GM12875 (cell line): ENCODE measurements around the gene DEUP1.

ENCODE experiments used
- H3K4me3 ChIP-seq: one replicate; pipeline ENCODE4 v1.5.1; 2011; ENCODE audit warnings: low read depth, low read length, control low read depth
- TF ChIP-seq, protein P1 (sequence below): IDR thresholded peaks from 2 replicates; pipeline ENCODE4 v1.5.1; 2011; ENCODE audit warnings: low read depth, mild to moderate bottlenecking, control low read depth, inconsistent platforms, low read length, moderate library complexity, borderline replicate concordance; ENCODE audit not compliant: insufficient read depth

Gene DEUP1

DNA sequence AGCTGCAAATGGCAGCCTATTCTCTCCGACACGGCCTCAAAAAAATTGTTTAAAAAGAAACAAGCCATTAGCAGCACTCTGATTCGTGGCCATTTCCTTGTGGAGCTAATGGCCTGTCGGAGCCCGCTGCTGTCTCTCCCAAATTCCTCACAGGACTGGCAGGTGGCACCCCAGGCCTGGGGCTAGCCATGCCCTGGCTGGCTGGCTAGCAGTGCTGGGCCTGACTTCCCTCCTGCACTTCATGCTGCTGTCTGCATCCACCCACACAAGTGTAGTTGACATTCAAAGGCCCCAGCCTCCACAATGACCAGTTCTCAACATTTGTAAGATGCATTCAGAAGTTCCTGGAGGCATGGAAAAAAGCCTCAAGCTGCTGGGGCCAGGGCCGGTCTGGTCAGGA is 151.2 kb downstream of the DEUP1 start:
- H3K4me3 ChIP-seq, result no peak overlapping the region
- TF ChIP-seq, protein P1, sequence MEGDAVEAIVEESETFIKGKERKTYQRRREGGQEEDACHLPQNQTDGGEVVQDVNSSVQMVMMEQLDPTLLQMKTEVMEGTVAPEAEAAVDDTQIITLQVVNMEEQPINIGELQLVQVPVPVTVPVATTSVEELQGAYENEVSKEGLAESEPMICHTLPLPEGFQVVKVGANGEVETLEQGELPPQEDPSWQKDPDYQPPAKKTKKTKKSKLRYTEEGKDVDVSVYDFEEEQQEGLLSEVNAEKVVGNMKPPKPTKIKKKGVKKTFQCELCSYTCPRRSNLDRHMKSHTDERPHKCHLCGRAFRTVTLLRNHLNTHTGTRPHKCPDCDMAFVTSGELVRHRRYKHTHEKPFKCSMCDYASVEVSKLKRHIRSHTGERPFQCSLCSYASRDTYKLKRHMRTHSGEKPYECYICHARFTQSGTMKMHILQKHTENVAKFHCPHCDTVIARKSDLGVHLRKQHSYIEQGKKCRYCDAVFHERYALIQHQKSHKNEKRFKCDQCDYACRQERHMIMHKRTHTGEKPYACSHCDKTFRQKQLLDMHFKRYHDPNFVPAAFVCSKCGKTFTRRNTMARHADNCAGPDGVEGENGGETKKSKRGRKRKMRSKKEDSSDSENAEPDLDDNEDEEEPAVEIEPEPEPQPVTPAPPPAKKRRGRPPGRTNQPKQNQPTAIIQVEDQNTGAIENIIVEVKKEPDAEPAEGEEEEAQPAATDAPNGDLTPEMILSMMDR, result no peak

DNA sequence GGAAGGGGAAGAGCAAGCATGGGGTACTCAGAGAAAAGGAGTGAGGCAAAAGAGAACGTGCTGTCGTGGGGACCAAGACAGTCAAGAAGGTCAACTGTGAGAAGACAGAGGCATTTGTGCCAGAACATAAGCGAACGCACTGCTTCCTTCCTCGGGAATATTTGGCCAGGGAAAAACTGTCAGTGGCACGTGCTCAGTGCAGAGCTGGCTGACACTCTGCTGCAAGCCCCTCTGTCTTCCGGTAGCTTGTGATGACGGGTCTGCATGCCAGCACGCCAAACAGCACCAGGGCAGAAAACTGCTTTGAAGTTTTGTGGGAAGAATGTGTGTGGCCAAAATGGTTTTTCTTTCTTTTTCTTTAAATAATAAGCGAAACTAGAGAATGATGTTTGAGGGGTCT is 152.0 kb downstream of the DEUP1 start:
- H3K4me3 ChIP-seq, result no peak overlapping the region
- TF ChIP-seq, protein P1, result no peak

DNA sequence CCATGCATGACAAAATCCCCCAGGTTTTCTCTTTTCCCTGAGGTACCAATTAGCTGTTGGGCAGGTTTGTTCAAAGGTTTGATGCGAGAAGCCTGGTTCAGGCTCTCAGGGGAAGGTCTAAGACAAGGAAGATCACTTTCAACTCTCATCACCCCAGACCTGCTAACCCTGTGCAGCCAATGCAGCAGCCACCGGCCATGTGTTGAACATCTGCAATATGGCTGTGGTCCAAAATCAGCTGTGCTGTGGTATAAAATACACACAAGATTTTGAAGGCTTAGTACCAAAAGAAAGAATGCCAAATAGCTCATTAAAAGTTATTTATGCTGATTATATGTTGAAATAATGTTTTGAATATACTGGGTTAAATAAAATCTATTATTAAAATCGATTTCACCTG is 154.2 kb downstream of the DEUP1 start:
- TF ChIP-seq, protein P1, result no peak
- H3K4me3 ChIP-seq, result no peak overlapping the region

DNA sequence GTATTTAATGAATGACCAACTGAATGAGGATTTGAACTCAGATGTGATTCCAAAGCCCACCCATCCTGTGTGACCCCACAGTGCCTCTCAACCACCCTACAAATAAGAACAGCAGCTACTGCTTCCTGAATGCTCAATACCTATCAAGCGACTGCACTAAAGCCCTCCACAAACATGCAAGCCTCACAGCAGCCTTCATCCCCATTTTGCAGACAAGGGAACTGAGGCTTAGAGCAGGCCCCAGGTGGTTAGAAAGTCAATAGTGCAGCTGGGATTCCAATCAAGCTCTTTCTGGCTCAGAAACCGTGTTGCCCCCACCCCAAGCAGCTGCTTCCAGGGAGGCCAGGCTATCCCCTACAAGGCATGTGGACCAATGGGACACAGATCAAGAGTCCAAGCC is 155.4 kb downstream of the DEUP1 start:
- no peak overlapping the region for H3K4me3 ChIP-seq
- TF ChIP-seq, protein P1, result no peak

DNA sequence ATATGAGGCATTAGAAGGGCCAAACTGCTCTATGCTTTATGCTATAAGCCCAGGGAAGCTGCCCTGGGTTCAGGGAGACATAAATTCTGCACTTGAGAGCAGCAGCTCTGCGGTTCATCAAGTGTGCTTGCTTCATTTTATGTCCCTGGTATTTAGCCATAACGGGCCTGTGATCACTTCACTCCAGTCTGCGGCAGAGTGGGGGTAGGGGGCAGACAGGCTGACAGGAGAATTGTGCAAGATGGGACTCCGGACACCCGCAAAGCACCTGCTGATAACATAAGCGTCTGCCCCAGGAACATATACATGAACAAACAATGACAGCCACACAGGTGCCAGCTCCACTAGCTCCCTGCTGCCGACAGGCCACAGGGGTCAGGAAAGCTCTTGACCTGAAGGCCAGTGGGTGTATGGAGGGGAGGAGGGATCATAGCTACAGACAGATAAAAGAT is 156.5 kb downstream of the DEUP1 start:
- TF ChIP-seq, protein P1, result no peak

More for the DNA sequence above, 156.5 kb downstream of the DEUP1 start:
- no peak overlapping the region for H3K4me3 ChIP-seq
